GM04504 (cell line): ENCODE data around the gene EXOC8.
"Not testable (repeated sequence)": the region's sequence is repeated elsewhere in the genome, so short reads cannot be mapped to it uniquely, and the experiment has no call there.

Experiments used
- DNase-seq: peaks from one replicate; pipeline ENCODE4 v3.0.0-alpha.2; 2012; ENCODE audit warnings: low read depth

EXOC8 gene

DNA sequence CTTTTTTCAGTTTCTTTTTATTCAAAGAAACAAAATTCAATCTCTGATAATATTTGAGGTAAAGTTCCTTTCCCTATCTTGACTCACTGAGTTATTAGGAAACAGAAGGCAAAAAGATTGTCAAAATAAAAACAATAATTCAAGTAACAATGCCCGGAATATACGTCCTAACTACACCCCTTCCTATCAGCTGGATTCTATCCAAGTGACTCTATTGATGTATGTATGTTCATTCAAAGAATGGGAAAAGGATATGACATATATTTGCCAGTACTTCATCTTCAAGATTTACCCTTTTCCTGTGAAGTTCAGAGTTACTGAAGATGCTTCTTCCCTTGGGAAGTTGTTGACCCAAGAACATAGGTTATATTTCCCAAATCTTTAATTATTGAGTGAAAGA lies 14.2 kb upstream of the EXOC8 start:
- no peak for DNase-seq

DNA sequence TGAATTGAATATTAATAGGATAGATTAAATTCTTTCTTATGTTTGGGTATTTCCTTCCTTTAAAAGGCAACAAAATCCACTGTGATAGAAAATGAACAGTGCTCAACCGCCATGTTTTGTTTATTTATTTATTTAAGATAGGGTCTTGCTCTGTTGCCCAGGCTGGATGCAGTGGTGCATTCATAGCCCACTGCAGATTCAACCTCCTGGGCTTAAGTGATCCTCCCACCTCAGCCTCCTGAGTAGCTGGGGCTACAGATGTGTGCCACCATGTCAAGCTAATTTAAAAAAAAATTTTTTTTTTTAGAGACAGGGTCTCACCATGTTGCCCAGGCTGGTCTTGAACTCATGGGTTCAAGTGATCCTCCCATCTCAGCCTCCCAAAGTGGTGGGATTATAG lies 11.2 kb upstream of the EXOC8 start:
- DNase-seq: not testable (repeated sequence)

DNA sequence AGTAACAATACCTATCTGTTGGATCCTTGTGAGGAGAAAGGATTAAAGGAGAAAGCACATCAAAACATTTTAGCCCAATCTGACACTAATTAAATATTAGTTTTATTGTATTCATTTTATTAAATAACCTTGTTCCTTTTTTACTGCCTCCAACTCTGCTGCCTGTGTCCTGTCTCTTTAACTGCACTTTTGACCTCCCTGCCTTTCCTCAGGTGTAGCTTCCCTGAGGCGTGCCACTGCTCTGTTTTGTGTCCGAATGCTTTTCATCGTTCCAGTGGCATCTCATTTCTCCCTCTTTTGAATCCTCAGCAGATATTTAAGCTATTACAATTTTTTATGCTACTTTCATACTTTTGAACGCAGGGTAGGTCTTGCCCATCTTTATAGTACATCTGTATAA lies 10.8 kb upstream of the EXOC8 start:
- DNase-seq: no peak

DNA sequence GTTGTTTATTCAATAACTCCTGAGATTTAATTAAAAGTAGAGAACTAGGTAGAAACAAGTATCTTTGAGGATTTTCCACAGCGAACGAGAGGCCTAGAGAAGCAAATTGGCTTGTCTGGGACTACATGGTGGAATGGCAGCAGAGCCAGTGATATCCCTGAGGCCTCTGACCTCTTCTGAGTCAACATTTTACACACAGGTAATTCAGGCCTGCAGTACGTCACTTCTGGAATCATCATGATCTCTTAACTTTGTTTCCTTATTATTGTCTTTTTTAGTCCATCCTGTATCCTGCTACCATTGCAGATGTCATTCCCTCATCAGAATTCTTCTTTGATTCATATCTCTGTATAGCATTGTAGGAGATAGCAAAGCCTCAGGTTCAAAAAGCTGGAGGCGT lies 10.3 kb upstream of the EXOC8 start:
- no peak for DNase-seq

DNA sequence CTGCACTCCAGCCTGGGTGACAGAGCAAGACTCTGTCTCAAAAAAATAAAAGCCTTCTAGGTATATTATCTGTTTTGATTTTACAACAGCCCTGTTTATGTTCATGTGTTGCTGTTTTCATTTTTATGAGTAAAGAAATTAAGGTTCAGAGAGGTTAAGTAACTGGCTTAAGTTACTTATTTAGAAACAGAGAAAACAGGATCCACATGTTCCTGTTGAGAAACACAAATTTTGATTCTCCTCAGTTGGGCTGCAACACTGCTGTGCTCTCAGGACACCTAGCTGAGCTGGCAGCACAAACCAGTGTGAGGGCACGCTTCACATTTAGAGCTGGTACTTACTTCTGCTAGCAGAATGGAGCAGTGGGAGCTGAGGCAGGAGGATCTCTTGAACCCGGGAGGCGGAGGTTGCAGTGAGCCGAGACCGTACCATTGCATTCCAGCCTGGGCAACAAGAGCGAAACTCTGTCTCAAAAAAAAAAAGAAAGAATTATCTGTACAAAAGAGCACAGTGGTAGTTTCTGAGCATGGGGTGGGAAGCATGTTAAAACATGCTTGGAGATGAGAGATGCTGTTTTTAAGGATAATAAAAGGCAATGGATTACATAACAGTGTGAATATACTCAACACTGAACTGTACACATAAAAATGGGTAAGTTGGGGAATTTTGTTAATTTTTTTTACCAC lies 2.8 kb upstream of the EXOC8 start:
- no peak for DNase-seq

DNA sequence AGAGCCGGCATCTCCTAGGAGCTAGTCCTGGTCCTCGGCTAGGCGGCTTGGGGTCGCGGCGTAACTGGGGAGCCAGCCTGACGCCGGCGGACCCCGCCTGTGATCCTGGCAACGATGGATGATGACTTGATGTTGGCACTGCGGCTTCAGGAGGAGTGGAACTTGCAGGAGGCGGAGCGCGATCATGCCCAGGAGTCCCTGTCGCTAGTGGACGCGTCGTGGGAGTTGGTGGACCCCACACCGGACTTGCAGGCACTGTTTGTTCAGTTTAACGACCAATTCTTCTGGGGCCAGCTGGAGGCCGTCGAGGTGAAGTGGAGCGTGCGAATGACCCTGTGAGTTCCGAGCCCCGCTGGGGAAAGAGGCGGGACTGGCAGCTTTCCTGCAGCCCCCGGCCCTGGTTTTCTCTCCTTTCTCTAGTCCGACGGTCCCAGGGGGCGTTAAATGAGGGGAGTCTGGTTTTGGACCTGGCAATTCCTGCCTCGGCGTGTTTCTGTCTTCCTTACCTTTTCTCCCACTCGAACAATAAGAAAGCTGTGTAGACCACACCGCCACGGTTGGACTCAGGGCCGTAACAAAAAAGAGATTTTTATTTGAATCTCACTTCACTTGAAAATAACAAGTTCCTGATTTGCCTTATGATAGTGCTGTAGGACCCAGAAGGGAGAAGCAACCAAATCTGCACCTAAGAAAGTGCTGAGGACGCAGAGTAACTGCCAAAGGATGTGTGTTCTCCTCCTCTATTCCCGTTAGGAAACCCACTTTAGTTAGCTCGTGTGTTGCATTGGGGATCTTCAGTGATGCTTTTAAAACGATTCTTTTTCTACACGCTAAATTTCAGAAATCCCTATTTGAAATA lies 847 bp upstream of the EXOC8 start, which contains the start of gene SPRTN:
TSS of gene SPRTN (plus strand) at position 24 of the 859 bp plus-strand sequence. CDS start at position 115, 91 bp downstream.
- DNase-seq: no peak

DNA sequence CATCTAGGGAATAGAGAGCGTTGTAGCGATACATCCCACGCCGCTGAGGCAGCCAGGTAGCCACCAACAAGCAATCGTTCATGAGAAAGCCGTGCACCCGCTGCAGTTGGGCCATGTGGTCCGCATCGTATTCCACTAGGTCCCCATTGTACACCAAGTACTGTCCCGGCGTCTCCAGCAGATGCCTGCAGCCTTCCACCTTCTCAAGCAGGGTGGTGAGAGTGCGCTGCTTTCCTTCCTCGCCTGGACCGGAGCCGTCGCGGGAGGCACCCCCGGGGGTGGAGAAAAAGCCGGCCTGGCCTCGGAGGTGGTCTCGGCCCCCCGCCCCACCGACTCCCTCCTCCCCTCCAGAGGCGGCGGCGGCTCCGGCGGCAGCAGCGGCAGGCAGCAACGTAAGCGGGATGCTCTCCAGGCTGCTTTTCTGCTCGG lies 595 bp downstream of the EXOC8 start:
- no peak for DNase-seq

DNA sequence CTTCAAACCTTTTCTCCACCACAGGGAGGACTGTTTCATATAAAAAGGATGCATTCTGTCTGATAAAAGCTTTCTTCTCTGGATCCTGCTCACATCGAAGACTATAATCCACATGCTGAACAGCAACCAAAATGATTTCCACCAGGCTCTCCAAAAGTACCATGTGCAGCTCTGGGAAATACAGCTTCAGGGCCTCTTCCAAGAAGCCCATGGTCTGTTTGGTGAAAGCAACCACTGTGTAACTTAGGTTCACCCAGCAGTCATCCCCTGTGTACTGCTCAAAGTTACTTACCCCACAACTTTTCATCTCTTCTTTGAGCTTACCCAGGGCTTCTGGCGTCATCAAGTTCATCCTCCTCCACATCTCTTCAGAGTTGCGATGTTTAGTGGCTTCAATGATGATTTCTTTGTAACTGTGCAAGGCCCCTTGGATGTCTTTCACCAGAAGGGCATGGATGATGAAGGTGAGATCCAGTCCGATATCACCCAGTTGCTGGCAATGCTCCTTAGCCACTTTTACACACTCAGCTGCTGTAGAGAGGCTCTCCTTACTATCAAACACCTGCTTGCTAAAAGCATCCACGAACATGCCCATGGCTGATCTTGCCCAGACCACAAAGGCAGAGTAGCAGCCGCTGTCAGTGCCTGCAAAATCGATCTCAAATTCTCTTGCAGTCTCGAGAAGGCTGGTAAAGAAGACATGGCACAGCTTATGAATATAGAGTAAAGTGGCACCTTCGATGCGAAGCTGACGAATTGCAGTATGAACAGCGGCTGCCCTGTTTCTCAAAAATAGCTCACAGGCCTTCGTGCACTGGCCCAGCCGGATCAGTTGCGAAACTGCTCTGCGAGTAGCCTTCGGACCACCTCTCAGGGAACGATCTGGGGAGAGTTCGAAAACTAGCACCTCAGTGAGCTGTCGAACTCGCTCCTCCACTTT lies 1.7 kb downstream of the EXOC8 start:
- DNase-seq: no peak

DNA sequence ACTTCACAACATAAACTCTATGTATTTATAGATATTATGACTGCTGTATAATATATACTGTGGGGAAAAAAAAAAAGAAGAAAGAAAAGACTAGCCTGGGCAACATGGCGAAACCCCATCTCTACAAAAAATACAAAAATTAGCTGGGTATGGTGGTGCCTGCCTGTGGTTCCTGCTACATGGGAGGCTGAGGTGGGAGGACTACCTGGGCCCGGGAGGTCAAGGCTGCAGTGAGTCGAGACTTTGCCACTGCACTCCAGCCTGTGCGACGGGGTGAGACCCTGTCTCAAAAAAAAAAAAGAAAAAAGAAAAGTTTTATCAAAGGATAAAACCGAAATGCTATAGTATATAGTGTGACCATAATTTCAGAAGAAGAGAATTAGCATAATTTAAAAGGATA lies 2.7 kb downstream of the EXOC8 start:
- DNase-seq: no peak

DNA sequence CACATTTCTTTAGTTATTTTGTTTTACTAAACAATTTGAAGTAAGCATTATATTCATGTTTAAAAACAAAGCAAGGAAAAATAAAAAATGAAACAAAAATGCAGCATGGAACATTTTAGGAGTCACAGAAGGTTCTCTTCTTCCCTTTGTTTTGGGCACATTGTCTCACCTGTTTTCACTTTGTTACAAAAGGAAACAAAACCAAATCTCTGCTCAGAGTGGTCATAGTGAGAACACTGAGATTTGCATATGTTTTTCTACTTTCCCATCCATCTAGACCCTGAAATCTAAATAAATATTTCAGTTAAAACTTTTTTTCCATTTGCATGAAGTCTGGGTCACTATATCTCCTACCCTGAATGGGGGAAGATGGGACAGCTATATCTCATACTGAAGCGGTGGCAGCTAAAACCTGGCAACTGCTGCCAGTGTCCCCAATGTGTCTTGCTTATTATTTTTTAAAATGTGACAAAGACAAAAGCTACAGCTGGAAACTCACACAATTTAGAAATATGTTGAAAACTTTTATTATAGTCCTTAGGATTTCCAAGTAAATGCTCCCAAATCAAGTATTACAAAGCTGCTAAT lies 3.5 kb downstream of the EXOC8 start:
- DNase-seq: no peak

DNA sequence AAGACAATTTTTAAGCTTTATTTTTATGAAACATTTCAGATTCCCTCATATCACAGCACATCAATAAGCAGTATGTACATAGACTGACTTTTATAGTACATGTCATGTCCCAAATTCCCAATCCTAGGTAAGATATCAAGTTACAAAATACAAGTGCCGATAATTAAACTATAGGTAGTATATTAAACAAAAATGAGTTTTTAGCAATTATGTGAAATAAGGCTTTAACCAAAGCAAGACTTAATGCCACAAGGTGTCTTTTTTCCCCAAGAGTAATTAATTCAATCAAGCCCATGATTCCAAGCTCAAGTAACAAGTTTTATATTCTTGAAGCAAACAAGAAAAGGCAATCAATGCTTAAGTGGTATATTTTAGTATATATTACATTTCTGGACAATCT lies 4.9 kb downstream of the EXOC8 start:
- no peak for DNase-seq

DNA sequence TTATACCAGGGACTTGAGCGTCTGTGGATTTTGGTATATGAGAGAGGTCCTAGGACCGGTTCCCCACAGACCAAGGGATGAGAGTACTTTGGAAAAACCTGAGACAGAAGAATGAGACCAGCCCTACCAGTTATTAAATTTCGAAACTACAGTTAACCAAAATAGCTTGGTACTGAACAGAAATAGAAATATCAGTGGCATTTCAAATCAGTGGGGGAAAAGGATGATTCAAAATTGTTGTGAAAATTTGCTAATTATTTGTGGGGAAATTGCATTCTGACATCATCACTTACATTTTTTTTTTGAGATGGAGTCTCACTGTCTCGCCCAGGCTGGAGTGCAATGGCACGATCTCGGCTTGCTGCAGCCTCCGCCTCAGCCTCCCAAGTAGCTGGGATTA lies 8.2 kb downstream of the EXOC8 start:
- DNase-seq: no peak

DNA sequence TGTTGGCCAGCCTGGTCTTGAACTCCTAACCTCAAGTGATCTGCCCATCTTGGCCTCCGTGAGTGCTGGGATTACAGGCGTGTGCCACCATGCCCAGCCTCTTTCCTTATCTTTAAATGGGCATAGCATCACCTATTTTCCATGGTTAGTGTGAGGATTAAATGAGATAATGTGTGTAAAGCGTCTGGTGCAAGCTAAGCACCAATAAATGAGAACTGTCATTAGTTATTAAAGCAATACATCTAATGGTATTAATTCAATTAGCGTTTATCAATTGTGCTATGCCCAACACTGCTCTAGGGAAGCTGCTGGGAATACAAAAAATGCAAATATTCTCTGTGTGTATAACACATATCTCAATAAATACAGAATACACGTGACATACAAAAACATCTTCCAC lies 10.0 kb downstream of the EXOC8 start:
- DNase-seq: no peak

DNA sequence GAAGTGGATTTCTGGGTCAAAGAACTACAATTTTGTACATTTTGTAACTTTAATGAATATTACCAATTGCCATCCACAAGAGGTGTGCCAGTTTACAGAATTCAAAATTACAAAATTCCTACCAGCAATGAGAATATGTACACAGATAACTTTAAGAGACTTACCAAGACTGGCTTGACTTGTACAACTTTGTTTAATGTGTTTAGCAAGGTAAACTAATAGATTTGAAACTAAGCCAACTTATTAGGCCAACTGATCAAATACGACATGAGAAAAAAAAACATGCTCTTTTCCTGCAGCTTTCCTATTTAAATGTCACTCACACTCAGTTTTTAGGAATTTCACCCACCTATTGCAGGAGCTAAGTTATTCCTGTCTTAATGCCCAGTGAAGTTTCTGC lies 11.4 kb downstream of the EXOC8 start:
- no peak for DNase-seq

DNA sequence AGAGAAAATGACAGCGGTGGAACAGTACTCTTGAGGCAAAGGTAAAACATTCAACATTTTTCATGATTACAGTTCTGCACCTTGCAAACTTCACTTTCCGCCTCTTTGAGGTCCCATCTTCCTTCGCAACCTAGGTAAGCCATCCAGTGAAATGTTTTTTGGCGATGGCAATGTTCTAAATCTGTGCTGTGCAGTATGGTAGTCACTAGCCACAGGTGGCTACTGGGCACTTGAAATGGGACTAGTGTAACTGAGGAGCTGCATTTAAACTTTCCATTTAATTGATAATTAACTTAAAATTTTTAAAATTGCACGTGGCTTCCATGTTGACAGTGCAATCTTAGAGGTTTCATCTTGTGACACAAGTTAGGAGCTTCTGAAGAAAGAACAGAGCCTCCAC lies 13.0 kb downstream of the EXOC8 start:
- DNase-seq: no peak

DNA sequence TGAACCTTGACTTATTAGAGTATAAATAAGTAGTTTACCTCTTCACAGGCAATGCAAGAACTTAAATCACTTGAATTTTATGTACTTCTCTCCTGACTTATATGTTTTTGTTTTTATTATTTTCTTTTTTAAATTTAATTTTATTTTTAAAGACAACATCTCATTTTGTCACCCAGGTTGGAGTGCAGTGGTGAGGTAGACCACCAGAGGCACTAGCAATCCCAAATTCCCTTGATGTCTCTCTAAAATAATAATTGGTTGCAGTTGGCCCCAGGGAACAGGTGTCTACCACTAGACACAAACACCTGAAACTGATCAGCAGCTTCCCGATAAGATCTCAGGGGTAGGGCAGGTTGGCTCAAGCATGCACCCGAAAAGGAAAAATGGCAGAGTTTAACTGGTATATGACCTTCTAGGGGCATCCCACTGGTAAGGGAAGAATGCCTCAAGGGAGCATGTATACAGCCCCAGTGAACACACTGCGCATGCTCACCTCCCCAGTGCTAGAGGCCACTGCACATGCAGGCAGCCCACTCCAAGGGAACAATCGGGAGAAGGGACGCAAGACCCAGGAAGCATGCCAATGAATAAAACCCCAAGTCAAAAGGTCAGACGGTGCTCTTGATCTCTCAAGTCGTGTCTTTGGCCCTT lies 14.6 kb downstream of the EXOC8 start:
- no peak for DNase-seq

DNA sequence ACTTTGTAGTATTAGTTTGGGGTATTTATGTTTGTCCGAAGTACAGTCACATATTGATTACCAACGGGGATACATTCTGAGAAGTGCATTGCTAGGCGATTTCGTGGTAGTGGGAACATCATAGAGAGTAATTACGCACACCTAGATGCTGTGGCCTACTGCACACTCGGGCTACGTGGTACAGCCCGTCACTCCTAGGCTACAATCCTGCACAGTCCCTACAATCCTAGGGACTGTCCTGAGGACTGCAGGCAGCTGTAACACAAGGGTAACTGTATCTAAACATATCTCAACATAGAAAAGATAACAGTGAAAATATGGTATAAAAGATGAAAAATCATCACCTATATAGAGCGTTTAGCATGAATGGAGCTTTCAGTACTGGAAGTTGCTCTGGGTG lies 18.6 kb downstream of the EXOC8 start:
- no peak for DNase-seq

DNA sequence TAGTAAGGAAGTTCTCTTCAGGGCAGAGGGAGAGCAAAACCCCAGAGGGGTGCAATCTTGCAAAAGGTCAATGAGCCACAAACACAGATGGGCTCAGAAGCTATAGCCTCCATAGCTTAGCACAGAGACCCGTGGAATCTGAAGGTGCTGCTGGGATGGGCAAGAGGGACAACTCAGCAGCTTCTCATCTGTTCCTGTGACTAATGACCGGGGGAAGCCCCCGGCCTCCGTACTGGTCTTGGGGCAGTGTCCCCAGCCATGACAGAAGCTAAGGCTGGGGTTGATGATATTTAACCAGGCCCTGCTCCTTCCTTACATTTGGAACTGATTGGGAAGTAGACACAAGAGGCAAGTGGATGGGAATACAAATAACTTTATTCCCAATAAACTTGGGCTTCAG lies 19.1 kb downstream of the EXOC8 start:
- no peak for DNase-seq

DNA sequence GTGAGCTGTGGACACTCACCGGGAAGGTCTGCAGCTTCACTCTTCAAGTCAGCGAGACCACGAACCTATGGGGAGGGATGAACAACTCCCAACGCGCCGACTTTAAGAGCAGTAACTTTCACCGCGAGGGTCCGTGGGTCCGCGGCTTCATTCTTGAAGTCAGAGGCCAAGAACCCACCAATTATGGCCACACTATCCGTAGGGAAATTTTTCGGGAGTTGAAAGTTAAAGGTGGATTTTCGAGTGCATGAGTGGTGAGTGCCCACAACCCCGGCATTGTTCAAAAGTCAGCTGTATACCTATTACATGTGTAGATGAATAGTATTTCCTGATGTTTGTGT lies 19.7 kb downstream of the EXOC8 start:
- DNase-seq: no peak

DNA sequence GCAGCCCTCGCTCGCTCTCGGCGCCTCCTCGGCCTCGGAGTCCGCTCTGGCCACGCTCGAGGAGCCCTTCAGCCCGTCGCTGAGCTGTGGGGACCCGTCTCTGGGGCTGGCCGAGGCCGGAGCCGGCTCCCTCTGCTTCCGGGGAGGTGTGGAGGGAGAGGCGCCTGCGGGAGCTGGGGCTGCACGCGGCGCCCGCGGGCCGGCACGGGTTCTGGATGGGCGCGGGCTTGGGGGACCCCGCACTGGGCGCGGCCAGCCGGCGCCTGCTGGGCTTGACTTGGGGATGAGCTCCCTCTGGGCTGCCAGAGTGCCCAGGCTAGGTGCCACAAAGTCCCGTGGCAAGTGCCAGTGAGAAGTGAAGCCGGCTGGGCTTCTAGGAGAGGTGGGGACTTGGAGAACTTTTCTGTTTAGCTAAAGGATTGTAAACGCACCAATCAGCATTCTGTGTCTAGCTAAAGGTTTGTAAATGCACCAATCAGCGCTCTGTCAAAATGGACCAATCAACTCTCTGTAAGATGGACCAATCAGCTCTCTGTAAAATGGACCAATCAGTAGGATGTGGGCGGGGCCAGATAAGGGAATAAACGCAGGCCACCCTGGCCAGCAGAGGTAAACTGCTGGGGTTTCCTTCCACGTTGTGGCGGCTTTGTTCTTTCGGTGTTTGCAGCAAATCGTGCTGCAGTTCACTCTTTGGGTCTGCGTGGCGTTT lies 20.2 kb downstream of the EXOC8 start:
- no peak for DNase-seq

DNA sequence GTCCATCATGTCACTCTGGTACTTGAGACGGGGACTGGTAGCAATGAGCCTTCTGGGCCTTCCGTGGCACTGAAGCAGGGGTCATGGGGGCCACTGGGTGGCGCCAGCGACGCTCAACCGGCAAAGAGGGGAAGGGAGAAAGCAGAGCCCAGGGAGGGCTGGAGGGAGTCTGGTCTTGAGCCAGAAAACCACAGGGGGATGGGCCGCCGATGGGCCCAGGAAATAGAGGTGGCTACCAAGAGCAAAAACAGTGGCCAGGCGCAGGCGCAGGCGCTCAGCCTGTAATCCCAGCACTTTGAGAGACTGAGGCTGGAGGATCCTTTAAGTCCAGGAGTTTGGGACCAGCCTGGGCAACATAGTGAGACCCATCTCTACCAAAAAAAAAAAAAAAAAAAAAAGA lies 21.8 kb downstream of the EXOC8 start:
- no peak for DNase-seq
